GM18519 (cell line): Measurements from ENCODE around the gene KIF2C.

Experiments used
- ATAC-seq: cut with Tn5 transposase; IDR thresholded peaks from one replicate; pipeline ENCODE4 v1.9.1; 2021; ENCODE audit warnings: mild to moderate bottlenecking, moderate library complexity; ENCODE audit not compliant: unreplicated experiment, low FRiP score

The KIF2C gene

GRCh38 chr1:44775078-44775929 lies 35.7 kb downstream of the KIF2C start, which contains the start of gene RPS8:
TSS of gene RPS8 (plus strand) at chr1:44775540. CDS start at chr1:44775597, 57 bp downstream.
- peak; percentile 74 for ATAC-seq

GRCh38 chr1:44775930-44776729 lies 36.5 kb downstream of the KIF2C start:
- ATAC-seq, result no peak

- no peak for ATAC-seq
These were observed 37.1 kb downstream of the KIF2C start for GRCh38 chr1:44776730-44777068.

- no peak for ATAC-seq
These were observed 37.9 kb downstream of the KIF2C start for GRCh38 chr1:44777547-44777946.

GRCh38 chr1:44777969-44778635 lies 38.5 kb downstream of the KIF2C start:
- no peak for ATAC-seq

- ATAC-seq, result no peak
These were observed 39.3 kb downstream of the KIF2C start for GRCh38 chr1:44778705-44779576.

GRCh38 chr1:44780583-44781121 lies 41.0 kb downstream of the KIF2C start:
- ATAC-seq, result no peak

GRCh38 chr1:44783697-44784093 lies 44.1 kb downstream of the KIF2C start:
- no peak for ATAC-seq

GRCh38 chr1:44784094-44785028 lies 44.7 kb downstream of the KIF2C start:
- ATAC-seq, result no peak

- no peak for ATAC-seq
These were observed 45.4 kb downstream of the KIF2C start for GRCh38 chr1:44785029-44785380.

- no peak for ATAC-seq
These were observed 46.0 kb downstream of the KIF2C start for GRCh38 chr1:44785501-44786137.

GRCh38 chr1:44786138-44786840 lies 46.7 kb downstream of the KIF2C start:
- ATAC-seq, result no peak

GRCh38 chr1:44786841-44787426 lies 47.3 kb downstream of the KIF2C start:
- ATAC-seq, result no peak

- no peak for ATAC-seq
These were observed 47.9 kb downstream of the KIF2C start for GRCh38 chr1:44787506-44787905.

GRCh38 chr1:44788120-44788860 lies 48.7 kb downstream of the KIF2C start, which contains the start of gene BEST4:
TSS of gene BEST4 (minus strand) at chr1:44788170. CDS start at chr1:44787705, 465 bp downstream.
- no peak for ATAC-seq

GRCh38 chr1:44790968-44791801 lies 51.5 kb downstream of the KIF2C start:
- no peak for ATAC-seq
